ENCODE results near the gene ERC2. TPM values are rescaled to one million over a fixed set of nuclear protein-coding genes. Genes with fewer than 3 reads are reported as not detected.

Gene ERC2
- total RNA-seq, 1 donor from 2014 or later, result 0.99 TPM

DNA sequence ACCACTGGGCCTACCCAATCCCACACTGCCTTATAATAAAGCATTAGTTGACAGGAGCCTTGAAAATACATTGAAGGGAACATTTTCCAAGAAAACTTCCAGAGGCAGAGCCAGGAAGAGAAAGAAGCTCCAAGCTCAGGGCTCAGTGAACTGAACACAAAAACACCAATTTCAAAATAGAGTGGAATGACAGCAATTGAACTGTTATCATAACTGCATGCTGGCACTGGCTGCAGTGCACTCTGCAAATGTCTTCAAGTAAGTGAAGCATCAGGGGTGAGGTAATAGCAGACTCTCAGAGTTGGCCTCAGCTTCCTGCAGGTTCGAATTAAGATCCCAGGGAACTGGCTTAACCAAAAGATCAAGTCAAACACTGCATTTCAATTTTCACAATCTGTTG, 593.2 kb downstream of the ERC2 start:
- Histone ChIP-seq H3K27ac (replicated peaks) (no peak overlapping the region), H3K27me3 (ENCODE audit: low read depth) (peaks cover 57% of the 10 kb centered on the region), H3K4me3 (no peak overlapping the region), H3K36me3 (no peaks in the 10 kb centered on the region), H3K4me1 (no peaks in the 10 kb centered on the region), H3K9me3 (replicated peaks) (no peaks in the 10 kb centered on the region)
- no peak for DNase-seq
- intact Hi-C loops (cut with micrococcal nuclease), result no loop called here
- TF ChIP-seq, protein P1, sequence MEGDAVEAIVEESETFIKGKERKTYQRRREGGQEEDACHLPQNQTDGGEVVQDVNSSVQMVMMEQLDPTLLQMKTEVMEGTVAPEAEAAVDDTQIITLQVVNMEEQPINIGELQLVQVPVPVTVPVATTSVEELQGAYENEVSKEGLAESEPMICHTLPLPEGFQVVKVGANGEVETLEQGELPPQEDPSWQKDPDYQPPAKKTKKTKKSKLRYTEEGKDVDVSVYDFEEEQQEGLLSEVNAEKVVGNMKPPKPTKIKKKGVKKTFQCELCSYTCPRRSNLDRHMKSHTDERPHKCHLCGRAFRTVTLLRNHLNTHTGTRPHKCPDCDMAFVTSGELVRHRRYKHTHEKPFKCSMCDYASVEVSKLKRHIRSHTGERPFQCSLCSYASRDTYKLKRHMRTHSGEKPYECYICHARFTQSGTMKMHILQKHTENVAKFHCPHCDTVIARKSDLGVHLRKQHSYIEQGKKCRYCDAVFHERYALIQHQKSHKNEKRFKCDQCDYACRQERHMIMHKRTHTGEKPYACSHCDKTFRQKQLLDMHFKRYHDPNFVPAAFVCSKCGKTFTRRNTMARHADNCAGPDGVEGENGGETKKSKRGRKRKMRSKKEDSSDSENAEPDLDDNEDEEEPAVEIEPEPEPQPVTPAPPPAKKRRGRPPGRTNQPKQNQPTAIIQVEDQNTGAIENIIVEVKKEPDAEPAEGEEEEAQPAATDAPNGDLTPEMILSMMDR (IDR thresholded peaks at IDR 0.05; ENCODE audit: borderline replicate concordance), result no peak

DNA sequence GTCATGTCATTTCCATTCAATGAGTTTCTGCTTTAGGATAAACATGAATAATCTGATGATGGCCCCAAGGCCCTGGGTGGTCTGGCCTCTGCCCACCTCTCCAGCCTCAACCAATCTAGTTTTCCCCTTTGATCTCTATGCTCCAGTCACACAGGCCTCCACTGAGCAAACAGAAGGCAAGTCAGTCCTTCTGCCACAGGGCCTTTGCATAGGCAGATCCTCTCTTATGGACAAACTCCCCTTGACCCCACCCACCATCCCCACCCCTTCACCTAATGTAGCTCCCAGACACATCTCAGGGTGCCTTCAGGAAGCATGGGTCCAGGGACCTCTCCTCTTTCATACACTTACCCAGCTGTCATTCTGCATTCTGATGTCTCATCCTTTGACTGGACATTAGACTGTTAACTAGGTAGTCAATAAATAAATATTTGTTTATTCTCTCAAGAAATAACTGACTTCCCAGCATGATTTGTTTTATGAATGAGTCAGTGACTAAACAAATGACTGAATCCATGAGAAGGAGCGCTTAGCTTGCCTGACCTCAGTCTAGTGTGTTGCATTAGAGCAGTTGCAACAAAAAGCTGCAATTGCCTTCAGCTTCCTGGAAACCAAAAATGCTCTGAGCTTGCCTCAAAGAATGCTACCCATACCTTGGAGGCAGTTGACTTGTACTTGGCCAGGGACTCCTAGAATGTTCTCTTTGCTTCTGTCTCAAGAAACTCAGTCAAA, 594.6 kb downstream of the ERC2 start:
- Histone ChIP-seq H3K27me3 (ENCODE audit: low read depth) (peaks cover 59% of the 10 kb centered on the region), H3K4me1 (no peaks in the 10 kb centered on the region), H3K27ac (replicated peaks) (no peak overlapping the region), H3K9me3 (replicated peaks) (no peaks in the 10 kb centered on the region), H3K4me3 (no peak overlapping the region), H3K36me3 (no peaks in the 10 kb centered on the region)
- DNase-seq, result no peak
- intact Hi-C loops (cut with micrococcal nuclease), result no loop called here
- TF ChIP-seq, protein P1 (IDR thresholded peaks at IDR 0.05; ENCODE audit: borderline replicate concordance), result no peak

DNA sequence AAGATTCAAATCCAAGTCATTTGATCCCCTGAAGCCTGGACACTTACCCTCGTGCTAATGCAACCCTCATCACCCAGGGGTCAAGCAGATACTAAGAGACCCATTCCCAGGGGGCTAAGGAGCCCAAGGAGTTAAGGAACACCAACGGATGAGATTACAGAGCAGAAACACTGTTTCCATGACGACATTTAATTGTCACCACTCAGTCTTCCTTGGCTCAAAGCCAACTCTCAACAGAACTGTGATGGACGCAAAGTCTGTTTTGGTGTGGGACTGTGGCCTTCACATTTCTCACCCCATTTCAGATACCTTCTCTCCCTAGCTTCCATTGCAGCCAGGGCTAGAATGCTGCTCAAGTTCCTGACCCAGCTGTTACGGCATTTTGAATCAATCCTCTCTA, 597.7 kb downstream of the ERC2 start:
- H3K4me1 ChIP-seq, result no peaks in the 10 kb centered on the region

DNA sequence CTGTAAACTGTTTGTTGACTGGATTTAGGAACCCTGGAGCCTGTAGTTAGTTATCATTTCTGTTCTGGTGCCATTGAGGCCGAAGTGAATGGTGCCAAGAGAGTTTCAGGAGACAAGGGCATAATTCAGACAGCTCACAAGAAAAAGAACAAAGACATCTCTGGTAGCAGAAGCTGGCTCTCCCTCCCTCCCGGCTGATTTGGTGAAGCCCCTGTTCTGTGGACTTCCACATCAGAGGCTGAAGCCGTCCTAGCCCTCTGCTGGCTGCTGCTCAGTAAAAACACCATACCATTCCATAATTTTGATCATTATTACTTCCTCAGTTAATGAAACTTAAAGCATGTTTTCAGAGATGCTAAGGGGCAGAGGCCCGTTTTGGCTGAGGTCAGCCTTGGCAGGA, 599.9 kb downstream of the ERC2 start:
- H3K4me1 ChIP-seq, result no peaks in the 10 kb centered on the region
- H3K36me3 ChIP-seq, result no peaks in the 10 kb centered on the region
- H3K27me3 ChIP-seq (ENCODE audit: low read depth), result peaks cover 48% of the 10 kb centered on the region
- intact Hi-C loops (cut with micrococcal nuclease), result no loop called here
- no peak overlapping the region for H3K27ac ChIP-seq (replicated peaks)
- no peak overlapping the region for H3K4me3 ChIP-seq
- no peaks in the 10 kb centered on the region for H3K9me3 ChIP-seq (replicated peaks)
- TF ChIP-seq, protein P1 (IDR thresholded peaks at IDR 0.05; ENCODE audit: borderline replicate concordance), result no peak
- DNase-seq, result no peak

More for the DNA sequence above, 597.7 kb downstream of the ERC2 start:
- intact Hi-C loops (cut with micrococcal nuclease), result no loop called here
- Histone ChIP-seq H3K36me3 (no peaks in the 10 kb centered on the region), H3K27ac (replicated peaks) (no peak overlapping the region), H3K27me3 (ENCODE audit: low read depth) (peaks cover 48% of the 10 kb centered on the region), H3K9me3 (replicated peaks) (no peaks in the 10 kb centered on the region), H3K4me3 (no peak overlapping the region)
- TF ChIP-seq, protein P1 (IDR thresholded peaks at IDR 0.05; ENCODE audit: borderline replicate concordance), result no peak
- DNase-seq, result no peak

DNA sequence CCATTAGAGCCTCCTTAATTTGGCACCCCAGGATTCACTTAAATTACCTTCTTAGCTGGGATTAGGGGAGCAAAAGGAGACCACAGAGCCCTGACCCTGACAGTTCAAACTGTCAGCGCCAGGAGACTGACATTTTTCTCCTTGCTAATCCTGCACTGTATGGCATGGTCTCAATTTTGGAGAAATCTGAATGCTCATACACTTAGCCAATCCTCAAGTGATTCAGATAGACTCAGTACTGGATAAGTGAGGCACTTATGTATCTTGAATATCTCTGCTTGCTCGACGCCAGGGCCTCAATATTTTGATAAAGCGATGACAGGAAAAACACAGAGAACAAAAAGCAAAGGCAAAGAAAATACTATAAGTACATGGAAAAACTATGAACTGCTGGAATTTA, 605.2 kb downstream of the ERC2 start:
- TF ChIP-seq, protein P1 (IDR thresholded peaks at IDR 0.05; ENCODE audit: borderline replicate concordance), result no peak
- Histone ChIP-seq H3K9me3 (replicated peaks) (no peaks in the 10 kb centered on the region), H3K27ac (replicated peaks) (no peak overlapping the region), H3K4me1 (peaks cover 8% of the 10 kb centered on the region), H3K36me3 (no peaks in the 10 kb centered on the region), H3K27me3 (ENCODE audit: low read depth) (peaks cover 40% of the 10 kb centered on the region), H3K4me3 (no peak overlapping the region)
- intact Hi-C loops (cut with micrococcal nuclease), result no loop called here
- no peak for DNase-seq
